Ovary (tissue), 9 donors: ENCODE data around the gene HERPUD1. TPM values are rescaled to one million over a fixed set of nuclear protein-coding genes. Genes with fewer than 3 reads are reported as not detected.

Experiments
- DNase-seq, 5 donors: peaks; one replicate each; pipeline ENCODE4 v3.0.0-alpha.2; 2019 to 2020
- H3K27ac ChIP-seq, 2 donors: fragments of 200-600 bp; one replicate each; pipeline versions ENCODE4 v1.5.1 to v1.8.0; 2019 to 2022
- H3K27me3 ChIP-seq: fragments of 200-600 bp; one replicate; pipeline ENCODE4 v1.8.0; 2022
- H3K36me3 ChIP-seq: fragments of 200-600 bp; sonication (generic); one replicate; pipeline ENCODE4 v1.5.1; 2019
- H3K4me1 ChIP-seq: one replicate; pipeline ENCODE4 v1.8.1; 2013; ENCODE audit warnings: mild to moderate bottlenecking, moderate library complexity; ENCODE audit not compliant: insufficient read depth
- H3K4me3 ChIP-seq: fragments of 200-600 bp; sonication (generic); one replicate; pipeline ENCODE4 v1.5.1; 2017
- H3K9me3 ChIP-seq, 2 donors: fragments of 200-600 bp in 1 of 2; sonication (generic) in 1 of 2; one replicate each; pipeline versions ENCODE4 v1.5.1 to v1.8.1; 2013 to 2019; ENCODE audit warnings: mild to moderate bottlenecking in 1 of 2, moderate library complexity in 1 of 2
- CTCF ChIP-seq, 3 donors: fragments of 450-650 bp in 2 of 3; fragments of 200-600 bp in 1 of 3; IDR thresholded peaks; one replicate each; pipeline versions ENCODE4 v1.5.1 to v1.8.0; 2016 to 2022; ENCODE audit warnings: antibody characterized with exemption in 3 of 3, mild to moderate bottlenecking in 1 of 3
- EP300 ChIP-seq: sonication (generic); formaldehyde crosslinking; IDR thresholded peaks from one replicate; pipeline ENCODE4 v1.6.1; 2017; ENCODE audit warnings: antibody characterized with exemption
- POLR2A ChIP-seq: fragments of 450-650 bp; IDR thresholded peaks from one replicate; pipeline ENCODE4 v1.6.1; 2017; ENCODE audit warnings: antibody characterized with exemption, mild to moderate bottlenecking, moderate library complexity
- WGBS, 3 donors: extraction: QIAGEN DNeasy Blood & Tissue Kit in 1 of 3; methylation state at CpG; one replicate each; pipeline versions ENCODE4 v1.1.5 to v1.1.7; 2013 to 2017; 5-methylcytosine and 5-hydroxymethylcytosine counted together
- intact Hi-C, 4 donors: fragments of 100-400 bp; cut with DNase I; formaldehyde crosslinking; loops; one replicate each; pipeline versions ENCODE4 v1.11.0 to v1.15.1; 2022 to 2023
- polyA plus RNA-seq, 2 donors: library from polyadenylated mRNA; stranded (reverse); fragments of 200-250 nt in 1 of 2; fragments of 350-450 nt in 1 of 2; fragmentation: Illumina TruSeq in 1 of 2; extraction: RNeasy Lipid Tissue Mini Kit (QIAGEN cat#74804) in 1 of 2; gene quantifications; one replicate each; pipeline ENCODE4 v1.2.3, GENCODE V29; 2013 to 2014
- total RNA-seq, 7 donors: library from RNA; depleted of rRNA in 2 of 7; stranded (reverse); fragments of >200 nt in 2 of 7; fragmentation: NEBNext Ultra II Directional in 3 of 7; extraction: Animal tissue kit (Norgen Biotek cat#: 25700) in 3 of 7; gene quantifications; one replicate each; pipeline versions ENCODE4 v1.1.0 to v1.2.4, GENCODE V29; 2016 to 2023
- donor health status: DM: no; HTN: no; CAD: no; lungs with moderate emphysema.
- donor health status: DM: no; HTN: no; CAD: no.
- donor health status: Bipolar disorder and iron deficiency.
- donor health status: DM: yes; HTN: yes; CAD: no.
- donor health status: DM: no; HTN: no; CAD: no.
- donor health status: DM: yes; HTN: yes; CAD: no.

The HERPUD1 gene
- total and polyA plus RNA-seq, 9 donors: 95.4 to 299 (median 192) TPM

- Histone ChIP-seq H3K36me3 (no peaks in the 10 kb centered on the region), H3K27me3 (no peaks in the 10 kb centered on the region), H3K9me3 (no peaks in the 10 kb centered on the region), H3K27ac (no peak overlapping the region), H3K4me1 (peaks cover 7% of the 10 kb centered on the region), H3K4me3 (no peak overlapping the region)
- no peak for TF ChIP-seq EP300
- TF ChIP-seq POLR2A: no peak
- TF ChIP-seq CTCF (IDR thresholded peaks at IDR 0.05): no peak
- WGBS, 3 donors: 96% methylated on average over 3 of the region's 3 CpGs
- DNase-seq: no peak
- intact Hi-C loops: no loop called here
Observed at GRCh38 chr16:56907401-56907800, 24.5 kb upstream of the HERPUD1 start.

GRCh38 chr16:56909527-56909979 lies 22.4 kb upstream of the HERPUD1 start:
- TF ChIP-seq EP300: no peak
- TF ChIP-seq CTCF (IDR thresholded peaks at IDR 0.05): no peak
- TF ChIP-seq POLR2A: no peak
- 68 to 70% (median 69%) methylated on average over 7 of the region's 7 CpGs for WGBS, 3 donors
- Histone ChIP-seq H3K9me3 (no peaks in the 10 kb centered on the region), H3K27ac (no peak overlapping the region), H3K4me3 (no peak overlapping the region), H3K36me3 (no peaks in the 10 kb centered on the region), H3K27me3 (no peaks in the 10 kb centered on the region), H3K4me1 (peaks cover 20% of the 10 kb centered on the region)
- DNase-seq: no peak
- intact Hi-C loops: no loop called here

GRCh38 chr16:56910112-56910511 lies 21.8 kb upstream of the HERPUD1 start:
- no peaks in the 10 kb centered on the region for H3K27me3 ChIP-seq
- no peak overlapping the region for H3K27ac ChIP-seq
- no peaks in the 10 kb centered on the region for H3K36me3 ChIP-seq
- TF ChIP-seq EP300 (no peak), POLR2A (no peak), CTCF (IDR thresholded peaks at IDR 0.05) (no peak)
- no peak for DNase-seq
- H3K4me1 ChIP-seq: peaks cover 25% of the 10 kb centered on the region
- intact Hi-C loops: no loop called here
- 92 to 96% (median 94%) methylated on average over 5 of the region's 5 CpGs for WGBS, 3 donors
- H3K9me3 ChIP-seq: no peaks in the 10 kb centered on the region
- H3K4me3 ChIP-seq: no peak overlapping the region

- intact Hi-C loops: no loop called here
- DNase-seq: no peak
- Histone ChIP-seq H3K27ac (no peak overlapping the region), H3K36me3 (no peaks in the 10 kb centered on the region), H3K27me3 (no peaks in the 10 kb centered on the region), H3K4me1 (peaks cover 28% of the 10 kb centered on the region), H3K4me3 (no peak overlapping the region), H3K9me3 (no peaks in the 10 kb centered on the region)
- WGBS, 3 donors: 86 to 91% (median 88%) methylated on average over 12 of the region's 12 CpGs
- TF ChIP-seq EP300: no peak
Observed at GRCh38 chr16:56910654-56911539, 21.0 kb upstream of the HERPUD1 start.
